ENCODE measurements around the gene DHCR7.

DNA sequence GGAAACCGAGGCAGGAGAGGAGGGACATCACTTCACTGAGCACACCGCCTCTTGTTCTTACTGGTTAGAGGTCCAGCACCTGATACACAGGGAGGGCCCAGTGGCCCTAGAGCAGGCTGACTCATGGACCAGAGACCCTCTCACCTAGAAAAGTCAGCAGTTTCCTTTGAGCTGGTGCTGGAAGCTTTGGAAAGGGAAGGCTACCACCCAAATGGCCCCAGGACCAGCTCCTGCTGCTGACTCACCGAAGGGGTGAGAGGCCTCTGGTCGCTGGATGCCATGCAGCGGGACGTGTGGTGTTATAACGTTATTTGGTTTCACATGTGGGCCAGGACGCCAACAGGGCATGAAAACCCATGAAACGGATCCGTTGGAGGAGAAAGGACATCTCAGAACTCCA is 8.6 kb upstream of the DHCR7 start:
- TF ChIP-seq, protein P1, sequence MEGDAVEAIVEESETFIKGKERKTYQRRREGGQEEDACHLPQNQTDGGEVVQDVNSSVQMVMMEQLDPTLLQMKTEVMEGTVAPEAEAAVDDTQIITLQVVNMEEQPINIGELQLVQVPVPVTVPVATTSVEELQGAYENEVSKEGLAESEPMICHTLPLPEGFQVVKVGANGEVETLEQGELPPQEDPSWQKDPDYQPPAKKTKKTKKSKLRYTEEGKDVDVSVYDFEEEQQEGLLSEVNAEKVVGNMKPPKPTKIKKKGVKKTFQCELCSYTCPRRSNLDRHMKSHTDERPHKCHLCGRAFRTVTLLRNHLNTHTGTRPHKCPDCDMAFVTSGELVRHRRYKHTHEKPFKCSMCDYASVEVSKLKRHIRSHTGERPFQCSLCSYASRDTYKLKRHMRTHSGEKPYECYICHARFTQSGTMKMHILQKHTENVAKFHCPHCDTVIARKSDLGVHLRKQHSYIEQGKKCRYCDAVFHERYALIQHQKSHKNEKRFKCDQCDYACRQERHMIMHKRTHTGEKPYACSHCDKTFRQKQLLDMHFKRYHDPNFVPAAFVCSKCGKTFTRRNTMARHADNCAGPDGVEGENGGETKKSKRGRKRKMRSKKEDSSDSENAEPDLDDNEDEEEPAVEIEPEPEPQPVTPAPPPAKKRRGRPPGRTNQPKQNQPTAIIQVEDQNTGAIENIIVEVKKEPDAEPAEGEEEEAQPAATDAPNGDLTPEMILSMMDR (IDR thresholded peaks at IDR 0.05; ENCODE audit: insufficient read depth, low read length, poor library complexity, severe bottlenecking): no peak
- no peak for TF ChIP-seq EZH2phosphoT487 (conservative IDR thresholded peaks at IDR 0.05; ENCODE audit: low read length)

Measured in SU-DHL-6 (cell line).